ENCODE measurements around the gene MXI1.

The MXI1 gene

DNA sequence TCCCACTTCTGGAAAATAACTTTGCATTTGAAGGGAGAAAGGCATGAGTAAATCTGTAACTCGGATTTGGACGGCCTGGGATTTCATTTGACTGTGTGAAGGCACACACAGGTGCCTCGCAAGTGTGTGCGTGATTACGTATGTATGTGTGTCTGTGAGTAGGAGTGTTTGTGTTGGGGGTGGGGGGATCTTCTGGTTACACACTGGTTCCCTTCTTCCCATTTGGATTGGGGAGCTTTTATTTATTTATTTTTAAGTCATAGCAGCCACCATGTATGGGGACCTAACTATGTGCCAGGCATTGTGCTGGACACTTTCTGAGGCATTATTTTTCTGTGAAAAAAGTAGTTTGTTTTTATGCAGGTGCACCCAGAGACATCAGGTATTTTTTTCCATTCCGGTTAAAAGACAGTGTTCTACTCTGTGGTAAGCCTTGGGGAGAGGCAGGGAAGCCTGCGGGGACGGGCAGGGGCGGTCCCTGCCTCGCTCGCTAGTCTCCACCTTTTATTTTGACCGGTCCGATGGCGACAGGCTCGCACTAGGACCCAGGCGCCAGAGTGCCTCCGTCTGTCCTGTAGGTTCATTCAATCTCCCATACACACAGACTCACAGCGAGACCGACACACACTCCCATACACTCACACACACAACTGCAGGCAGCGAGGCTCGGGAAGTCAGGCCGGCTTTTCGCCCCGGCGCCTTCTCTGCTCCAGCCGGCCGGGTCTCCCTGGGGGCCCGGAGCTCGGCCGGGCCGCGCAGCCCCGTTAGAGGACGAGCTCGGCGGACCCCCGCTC lies at the start of gene MXI1:
TSS of gene MXI1 (plus strand) at position 595 of the 794 bp plus-strand sequence. CDS start 204 bp downstream, outside the sequence.
- peak; percentile 54 for DNase-seq

DNA sequence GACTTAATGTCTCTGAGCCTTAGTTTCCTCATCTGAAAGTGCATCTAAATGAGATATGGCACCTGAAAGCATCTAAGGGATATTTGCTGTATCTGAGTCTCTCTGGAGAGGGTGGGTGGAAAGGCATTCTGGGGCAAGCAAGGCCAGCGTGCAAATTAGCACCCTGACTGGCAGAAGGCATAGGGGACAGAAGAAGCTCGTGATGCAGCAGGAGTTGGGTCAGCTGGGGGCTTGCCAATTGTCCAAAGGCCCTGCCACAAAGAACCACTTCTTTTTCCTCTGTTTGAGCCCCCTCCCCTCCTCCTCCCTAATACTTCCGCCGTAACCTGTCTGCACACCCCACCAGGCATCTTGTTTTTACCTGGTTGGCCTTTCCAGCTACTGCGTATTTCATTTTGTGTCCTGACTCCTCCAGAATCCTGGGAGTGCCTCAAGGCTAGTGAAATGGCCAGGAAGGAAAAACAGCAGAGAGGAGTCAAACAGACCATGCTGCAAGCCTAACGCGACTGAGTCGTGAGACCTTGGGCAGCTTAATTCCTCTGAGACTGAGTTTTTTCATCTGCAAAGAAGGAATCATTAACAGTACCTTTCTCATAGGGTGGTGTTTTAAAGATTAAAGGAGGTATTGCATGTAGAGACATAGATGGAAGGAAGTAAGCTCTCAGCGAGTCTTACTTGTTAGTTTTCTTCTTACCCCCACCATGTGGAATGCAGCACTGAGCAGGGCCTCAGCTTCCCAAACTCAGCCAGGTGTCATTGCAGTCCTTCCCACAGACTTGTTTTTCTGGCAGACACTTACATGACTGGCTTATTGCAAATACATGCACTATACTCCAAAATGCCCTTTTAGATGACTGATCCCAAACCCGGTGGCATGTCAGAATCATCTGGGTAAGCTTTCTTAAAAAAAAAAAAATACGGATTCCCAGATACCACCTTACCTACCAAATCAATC lies 49.1 kb upstream of the MXI1 start:
- no peak for DNase-seq

DNA sequence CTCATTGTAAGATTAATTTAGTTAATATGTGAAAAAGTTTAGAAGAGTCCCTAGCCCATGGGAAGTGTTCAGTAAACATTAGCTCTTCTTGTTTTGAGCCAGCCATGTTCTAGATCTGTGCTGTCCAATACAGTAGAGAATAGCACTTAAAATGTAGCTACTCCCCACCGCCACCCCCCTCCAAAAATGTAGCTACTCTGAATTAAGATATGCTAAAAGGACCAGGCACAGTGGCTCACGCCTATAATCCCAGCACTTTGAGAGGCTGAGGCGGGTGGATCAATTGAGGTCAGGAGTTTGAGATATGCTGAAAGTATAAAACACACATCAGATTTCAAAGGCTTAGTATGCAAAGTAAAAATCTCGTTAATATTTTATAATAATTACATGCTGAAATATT lies 47.3 kb upstream of the MXI1 start:
- DNase-seq = no peak

DNA sequence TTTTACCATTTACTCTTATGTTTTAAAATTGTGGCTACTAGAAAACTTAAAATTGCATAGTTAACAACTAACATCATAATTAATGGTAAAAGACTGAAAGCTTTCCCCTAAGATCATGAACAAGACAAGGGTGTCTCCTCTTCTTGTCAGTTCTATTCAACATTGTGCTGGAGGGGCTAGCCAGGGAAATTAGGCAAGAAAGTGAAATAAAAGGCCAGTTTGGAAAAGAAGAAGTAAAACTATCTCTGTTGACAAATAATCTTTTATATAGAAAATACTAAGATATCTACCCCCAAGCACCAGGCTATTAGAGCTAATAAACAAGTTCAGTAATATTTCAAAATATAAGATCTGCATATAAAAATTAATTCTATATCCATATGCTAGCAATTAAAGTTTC lies 46.9 kb upstream of the MXI1 start:
- no peak for DNase-seq

DNA sequence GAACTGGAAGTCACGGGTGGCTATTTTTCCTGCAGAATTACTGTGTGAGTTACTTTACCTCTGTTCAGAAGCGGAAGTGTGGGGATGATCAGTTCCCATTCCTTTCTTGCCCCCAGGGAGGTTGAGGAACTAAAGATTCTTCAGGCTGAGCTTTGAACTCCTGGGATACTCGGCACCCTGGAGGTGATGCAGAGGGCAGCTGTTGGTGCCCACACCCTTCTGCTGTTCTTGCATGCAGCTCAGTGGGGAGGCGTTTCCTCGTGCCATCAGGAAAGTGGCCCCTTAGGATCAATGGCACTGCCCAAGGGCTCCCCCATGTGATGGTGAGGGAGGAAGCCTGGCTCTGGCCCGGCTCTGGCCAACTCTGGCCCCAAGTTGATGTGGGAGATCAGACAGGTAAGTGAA lies 44.7 kb upstream of the MXI1 start:
- DNase-seq = no peak

DNA sequence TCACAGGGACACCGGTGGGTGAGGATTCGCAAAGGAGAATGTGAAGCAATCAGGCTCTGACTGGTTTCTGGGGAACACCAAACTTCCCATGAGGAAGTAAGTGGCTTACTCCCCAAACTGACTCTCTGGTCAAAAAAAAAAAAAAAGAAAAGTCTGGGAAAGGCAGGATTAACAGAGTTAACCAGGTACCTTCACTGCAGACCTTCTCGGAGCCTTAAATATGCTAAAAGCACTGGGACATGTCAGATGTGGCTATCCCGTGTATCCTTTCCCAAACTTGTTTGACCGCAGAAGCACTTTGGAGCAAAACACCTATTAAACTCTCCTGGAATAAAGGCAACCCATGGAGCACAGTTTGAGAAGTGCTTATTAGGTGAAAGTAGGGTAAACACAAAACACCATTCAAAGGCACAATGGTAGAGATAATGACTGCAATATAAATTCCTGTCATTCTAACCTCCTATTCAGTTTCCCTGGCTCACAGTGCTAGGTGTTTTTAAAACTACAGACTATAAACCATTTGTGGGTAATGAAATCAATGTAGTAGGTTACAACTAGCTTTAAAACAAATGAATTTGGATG lies 44.1 kb upstream of the MXI1 start:
- no peak for DNase-seq

DNA sequence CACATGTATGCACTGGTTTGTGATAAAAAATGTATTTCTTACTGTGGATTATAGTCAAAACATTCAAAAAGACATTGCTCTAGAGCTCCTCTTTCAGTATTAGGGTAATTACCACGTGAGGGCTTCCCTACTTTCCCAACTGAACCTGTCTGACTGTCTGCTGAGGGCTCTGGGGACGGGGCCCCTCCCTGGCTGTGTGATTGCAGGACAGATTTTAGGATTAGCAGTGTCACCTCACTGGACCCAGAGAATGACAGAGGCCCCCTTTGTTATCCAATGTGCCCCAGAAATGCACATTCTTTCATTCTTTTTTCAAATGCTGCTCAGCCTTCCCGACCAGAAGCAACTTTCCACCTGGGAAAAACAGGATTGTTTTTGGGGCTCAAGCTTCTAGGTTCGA lies 43.6 kb upstream of the MXI1 start:
- DNase-seq = no peak

DNA sequence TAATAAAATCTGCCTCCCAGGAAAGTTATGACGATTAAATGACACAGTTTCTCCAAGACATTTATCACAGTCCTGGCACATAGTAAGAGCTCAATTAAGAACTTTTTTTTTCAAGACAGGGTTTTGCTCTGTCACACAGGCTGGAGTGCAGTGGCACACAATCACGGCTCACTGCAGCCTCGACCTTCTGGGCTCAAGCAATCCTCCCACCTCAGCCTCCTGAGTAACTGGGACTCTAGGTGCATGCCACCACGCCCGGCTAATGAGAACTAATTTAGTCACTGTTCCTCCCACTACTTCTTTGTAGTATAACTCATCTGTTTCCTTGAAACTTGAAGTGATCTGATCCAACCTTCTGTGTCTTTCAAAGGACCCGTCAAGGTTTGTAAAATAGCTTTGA lies 42.2 kb upstream of the MXI1 start:
- no peak for DNase-seq

DNA sequence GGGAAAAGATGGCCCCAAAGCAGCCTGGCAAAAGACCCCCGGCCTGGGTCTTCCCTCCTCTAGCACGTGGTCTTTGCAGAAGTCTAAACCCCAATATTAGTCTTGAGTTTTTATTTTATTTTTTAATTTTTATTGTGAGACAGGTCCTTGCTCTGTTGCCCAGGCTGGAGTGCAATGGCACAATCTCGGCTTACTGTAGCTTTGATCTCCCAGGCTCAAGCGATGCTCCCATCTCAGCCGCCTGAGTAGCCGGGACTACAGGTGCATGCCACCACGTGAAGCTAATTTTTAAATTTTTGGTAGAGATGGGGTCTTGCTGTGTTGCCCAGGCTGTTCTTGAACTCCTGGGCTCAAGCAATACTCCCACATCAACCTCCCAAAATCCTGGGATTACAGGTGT lies 40.3 kb upstream of the MXI1 start:
- DNase-seq = no peak

DNA sequence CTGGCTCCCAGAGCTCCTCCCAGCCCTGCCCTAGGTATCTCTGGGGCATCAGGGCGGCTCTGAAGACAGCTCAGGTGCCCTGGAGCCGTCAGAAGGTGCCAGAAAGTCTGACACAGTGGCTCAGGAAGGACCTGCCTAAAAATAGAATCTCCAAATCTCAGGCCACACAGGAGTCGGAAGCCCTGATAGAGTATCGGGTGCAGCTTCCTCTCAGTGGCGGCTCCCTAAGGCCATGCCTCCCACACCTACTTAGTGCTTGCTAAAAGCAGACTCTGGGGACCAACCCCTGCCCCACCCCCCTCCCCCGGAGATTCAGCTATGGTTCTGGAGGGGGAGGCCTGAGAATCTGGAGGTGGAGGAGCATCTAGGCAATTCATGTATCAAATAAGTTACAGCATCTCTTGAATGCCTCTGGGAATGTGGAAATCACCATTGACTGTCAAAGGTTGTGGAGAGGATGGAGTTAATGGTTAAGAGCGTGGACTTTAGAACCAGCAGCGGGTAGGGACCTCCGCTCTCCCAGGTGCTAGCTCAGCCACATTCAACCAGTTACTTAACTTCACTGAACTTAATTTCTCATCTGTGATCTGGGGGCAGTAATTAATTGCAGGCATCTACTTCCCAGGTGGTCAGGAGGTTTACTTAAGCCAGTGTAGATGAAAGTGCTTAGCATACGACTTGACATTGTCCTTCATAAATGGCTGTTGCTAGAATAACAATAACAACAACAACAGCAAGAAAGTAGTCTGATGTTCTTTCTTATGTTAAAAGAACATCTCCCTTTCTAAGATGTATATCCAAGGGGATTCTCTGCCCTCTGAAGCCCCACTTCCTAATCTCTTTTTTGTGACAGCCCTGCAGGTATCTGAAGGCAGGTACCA lies 38.6 kb upstream of the MXI1 start:
- DNase-seq = no peak

DNA sequence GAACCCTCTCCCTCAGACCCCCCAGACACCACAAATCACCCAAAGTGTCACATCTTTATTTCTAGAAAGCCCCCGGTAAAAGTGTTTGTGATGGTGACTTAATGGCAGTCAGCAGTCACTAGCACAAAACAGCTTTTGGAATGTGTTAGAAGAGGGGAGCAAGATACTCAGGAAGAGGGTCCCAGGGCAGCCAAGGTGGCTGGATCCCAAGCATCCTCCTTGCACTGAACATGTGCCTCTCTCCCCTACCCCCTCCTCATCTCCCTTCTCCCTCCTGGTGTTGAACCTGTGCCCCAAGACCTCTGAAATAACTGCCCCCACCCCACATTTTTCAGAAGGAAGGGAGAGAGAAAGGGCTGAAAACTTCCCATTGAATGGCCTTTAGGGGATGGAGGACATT lies 37.8 kb upstream of the MXI1 start:
- DNase-seq = no peak

DNA sequence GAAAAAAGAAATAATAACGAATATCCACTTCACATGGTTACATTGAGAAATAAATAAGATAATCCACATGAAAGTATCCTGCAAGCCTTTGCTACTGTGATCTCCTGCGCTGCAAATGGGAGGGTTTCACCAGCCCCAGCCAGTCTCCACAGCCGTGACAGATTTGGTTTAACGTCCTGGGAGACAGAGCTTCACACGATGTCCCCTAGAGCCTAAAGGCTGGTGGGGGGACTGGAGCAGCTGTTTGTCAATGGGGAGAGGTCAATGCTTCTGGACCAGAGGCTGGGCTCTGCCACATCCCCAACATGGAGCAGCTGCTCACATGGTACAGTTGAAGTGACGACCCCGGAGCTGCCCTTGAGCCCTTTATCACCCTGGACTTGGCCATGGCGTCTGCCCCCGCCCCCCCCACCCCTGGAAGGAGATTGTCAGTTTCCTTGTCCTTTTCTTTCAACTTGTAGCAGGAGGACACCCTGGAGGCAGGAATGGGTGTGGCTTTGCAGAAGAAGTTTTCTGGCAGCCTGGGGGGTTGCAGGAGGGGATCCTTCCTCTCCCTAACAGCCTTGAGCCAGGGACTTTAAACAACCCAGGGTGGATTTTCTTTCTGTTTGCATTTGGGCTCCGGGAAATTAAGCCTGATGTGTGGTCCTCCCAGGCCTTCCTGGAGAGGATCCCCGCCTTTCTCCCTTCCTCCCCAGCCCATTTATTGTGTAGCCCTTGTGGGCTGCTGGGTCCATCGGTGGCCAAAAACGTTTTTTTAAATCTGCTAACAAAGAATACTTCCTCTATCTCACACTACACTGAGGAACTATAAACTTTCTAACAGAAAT lies 37.0 kb upstream of the MXI1 start:
- DNase-seq = no peak

DNA sequence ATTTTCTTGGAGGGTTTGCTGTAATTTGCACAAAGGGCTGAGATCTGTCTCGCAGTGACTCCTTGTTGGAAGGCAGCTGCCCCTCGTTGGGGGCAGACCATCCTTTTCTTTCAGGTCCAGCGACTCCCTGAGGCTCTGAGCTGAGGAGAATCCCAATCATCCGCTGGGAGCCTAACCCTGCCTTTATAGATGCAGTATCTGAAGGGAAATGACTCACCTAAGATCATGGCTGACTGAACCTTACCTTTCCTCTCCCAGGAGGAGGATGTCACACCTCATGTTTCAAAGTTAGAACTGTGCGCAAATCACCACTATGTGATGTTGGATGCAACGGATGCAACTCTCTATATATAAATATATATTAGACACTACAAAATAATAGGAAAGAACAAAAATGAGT lies 36.4 kb upstream of the MXI1 start:
- no peak for DNase-seq

DNA sequence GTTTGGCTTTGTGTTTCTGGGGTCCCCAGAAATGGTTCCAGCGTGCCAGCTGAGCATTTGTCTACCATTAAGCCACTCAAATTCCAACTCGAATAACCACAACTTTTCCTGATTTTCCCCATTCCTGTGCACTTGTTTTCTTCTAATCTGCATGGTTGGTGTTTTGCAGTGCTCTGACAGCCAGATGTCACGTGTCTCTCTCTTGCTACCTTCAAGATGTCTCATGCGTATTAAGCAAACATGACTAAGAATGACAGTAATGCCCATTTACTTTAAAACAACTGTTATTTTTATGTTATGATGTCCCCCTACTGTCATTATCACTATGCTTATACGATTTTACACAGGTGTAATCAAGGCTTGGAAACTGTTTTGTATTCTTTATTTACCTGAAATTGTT lies 35.2 kb upstream of the MXI1 start:
- DNase-seq = no peak

DNA sequence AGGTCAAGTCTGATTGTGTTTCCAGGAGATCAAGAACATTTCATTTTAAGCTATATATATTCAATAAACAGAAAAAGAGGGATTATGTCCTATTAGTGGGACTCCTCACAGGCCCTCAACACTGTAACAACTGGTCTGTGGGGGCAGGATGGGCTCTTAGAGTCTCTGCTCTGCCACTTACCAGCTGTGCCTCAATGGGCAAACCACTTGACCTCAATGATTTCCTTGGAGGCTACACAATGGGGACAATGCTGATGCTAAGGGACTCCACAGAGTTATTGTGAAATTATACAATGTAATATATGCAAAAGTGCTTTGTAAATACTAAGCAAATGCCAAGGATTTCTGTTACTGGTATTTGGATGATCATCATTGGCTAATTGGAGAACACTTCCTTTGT lies 33.2 kb upstream of the MXI1 start:
- no peak for DNase-seq

DNA sequence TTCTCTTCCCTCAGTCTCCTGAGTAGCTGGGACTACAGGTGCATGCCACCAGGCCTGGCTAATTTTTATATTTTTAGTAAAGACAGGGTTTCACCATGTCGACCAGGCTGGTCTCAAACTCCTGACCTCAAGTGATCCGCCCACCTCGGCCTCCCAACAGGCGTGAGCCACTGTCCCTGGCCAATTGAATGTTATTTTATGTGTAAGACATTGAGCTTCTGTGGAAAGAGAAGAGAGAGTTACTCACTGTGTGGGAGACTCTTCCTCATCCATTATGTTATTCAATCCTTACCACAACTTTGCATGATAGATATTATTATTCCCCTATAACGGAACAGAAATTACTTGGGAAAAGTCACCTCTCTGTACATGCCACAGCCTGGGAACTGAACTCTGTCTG lies 32.6 kb upstream of the MXI1 start:
- no peak for DNase-seq

DNA sequence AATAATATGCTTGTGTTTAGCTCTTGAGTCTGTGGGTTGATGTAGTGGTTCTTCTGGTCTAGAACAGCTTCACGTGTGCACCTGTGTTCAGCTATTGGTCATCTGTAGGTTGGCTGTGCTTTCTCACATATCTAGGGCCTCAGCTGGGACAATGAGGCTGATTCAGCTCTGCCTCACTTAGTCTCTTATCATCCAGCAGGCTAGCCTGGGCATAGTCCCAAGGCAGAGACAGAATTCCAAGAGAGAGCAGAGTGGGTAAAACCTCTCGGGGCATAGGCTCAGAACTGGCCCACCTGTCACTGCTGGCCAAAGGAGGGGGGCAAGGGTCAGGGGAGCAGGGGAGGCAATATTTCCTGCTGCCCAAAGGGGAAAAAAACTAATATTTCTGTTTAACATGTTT lies 32.0 kb upstream of the MXI1 start:
- DNase-seq = no peak

DNA sequence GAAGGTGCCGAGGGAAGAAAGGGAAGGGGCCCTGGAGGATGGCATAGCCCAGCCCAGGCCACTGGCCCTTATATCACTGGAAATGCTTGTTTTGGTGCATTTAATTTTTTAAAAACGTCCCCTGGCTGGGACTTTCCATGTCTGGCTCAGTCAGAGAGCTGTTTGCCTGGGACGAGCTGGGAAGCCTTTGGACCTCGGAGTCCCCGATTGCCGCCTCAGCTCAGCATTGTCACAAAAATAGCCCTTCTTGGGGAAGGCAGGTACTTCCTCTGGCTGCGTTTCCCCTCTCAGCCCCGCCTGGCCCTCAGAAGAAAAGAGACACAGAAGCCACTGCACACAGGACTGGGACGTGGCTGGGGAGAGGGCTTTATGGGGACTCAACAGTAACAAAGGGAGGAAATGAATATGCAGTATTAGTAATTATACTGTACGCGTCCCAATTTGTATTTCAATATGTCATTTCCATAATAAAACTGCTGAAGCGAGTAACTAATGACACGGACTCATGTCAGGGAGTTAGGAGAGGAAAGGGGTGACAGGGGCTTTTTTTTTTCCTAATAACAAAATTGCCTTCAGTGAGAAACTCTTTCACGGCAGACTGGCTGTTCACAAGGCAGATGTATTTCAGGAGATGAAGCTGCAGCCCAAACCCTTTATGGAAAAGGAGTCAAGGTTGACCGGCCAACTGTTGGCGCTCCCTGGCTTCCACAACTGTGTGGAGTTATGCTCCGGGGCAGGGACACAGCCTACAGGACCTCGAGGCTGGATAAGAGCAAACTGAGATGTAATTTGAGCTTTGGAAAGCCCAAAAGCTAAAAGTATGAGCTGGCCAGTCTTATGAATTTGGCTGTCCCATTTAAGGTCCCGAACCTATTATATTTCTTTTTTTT lies 31.0 kb upstream of the MXI1 start:
- DNase-seq = no peak

DNA sequence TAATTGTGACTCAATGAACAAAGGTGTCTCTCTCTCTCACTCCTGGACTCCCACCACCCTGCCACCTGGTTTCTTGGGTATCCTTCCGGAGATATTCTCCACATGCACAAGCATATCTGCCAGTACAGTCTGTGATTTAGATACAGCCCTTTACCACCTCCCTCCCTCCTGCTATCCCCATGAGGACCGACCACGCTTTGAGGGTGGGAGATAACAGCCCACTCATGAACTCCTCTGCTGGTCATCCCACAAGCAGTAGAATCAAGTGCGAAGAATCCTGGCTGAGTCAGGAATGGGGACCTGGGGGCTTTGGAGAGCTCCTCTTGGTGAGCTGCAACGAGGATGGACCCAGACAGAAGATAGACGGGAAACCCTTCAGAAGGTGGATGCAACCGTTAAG lies 28.2 kb upstream of the MXI1 start:
- DNase-seq = no peak

DNA sequence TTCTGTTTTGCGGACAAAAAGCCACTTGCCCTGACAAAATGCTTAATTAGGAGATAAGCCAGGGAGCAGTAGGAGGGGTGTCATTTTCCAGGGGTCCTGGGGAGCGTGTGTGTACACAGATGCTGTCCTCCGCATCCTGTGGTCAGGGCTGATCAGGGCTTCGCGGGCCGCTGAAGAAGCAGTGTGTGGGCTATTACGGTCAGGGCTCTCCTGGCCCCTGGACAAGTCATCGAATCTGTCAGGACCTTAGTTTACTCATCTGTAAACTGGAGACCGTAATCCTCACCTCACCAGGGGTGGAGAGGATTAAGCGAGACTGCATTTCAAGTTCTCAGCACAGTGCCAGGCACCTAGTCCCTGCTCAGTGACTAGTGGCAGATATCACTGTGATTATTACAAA lies 26.0 kb upstream of the MXI1 start:
- DNase-seq = no peak

DNA sequence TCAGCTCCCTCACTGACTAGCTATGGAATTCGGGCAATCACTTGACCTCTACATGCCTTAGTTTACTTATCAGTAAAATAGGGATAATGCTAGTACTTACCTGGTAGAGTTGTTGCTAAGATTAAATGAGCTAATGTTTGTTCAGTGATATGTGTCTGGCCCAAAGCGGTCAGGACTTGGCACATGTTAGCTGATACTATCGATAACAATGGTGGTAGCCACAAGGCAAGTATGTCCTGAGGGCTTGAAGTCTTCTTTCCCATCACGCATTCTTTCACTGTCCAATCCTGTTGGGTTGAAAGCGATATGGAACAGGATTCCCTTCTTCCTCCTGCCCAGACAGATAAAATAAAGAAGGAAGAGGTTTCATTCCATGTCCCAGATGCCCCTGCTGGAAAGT lies 25.5 kb upstream of the MXI1 start:
- DNase-seq = no peak

All from SHP77 treated with DMSO at 0.1 percent for 48 hours (cell line).